Muscle of leg (tissue), 11 donors: ENCODE results near the gene ACADSB. TPM values are rescaled to one million over a fixed set of nuclear protein-coding genes. Genes with fewer than 3 reads are reported as not detected.

Experiments used
- DNase-seq: peaks from one replicate; pipeline ENCODE4 v3.0.0; 2013
- H3K27ac ChIP-seq: one replicate; pipeline ENCODE4 v1.5.1; 2013; ENCODE audit warnings: mild to moderate bottlenecking, low read length, control low read depth
- H3K27me3 ChIP-seq: one replicate; pipeline ENCODE4 v1.6.1; 2013; ENCODE audit warnings: low read length; ENCODE audit not compliant: control insufficient read depth, insufficient read depth
- H3K36me3 ChIP-seq: one replicate; pipeline ENCODE4 v1.6.1; 2013; ENCODE audit warnings: low read length; ENCODE audit not compliant: control insufficient read depth, insufficient read depth
- H3K4me1 ChIP-seq: one replicate; pipeline ENCODE4 v1.6.1; 2013; ENCODE audit warnings: low read length; ENCODE audit not compliant: control insufficient read depth, insufficient read depth
- H3K4me3 ChIP-seq: one replicate; pipeline ENCODE4 v1.5.1; 2013; ENCODE audit warnings: low read length, control low read depth
- H3K9me3 ChIP-seq: replicated peaks from 2 replicates; pipeline ENCODE4 v1.6.1; 2013; ENCODE audit warnings: low read depth, low read length; ENCODE audit not compliant: control insufficient read depth
- WGBS: methylation state at CpG from one replicate; pipeline ENCODE4 v1.1.5; 2013; ENCODE audit warnings: missing lambda C conversion rate; ENCODE audit not compliant: insufficient coverage; 5-methylcytosine and 5-hydroxymethylcytosine counted together
- polyA plus RNA-seq, 8 donors: library from polyadenylated mRNA; unstranded; fragments of 120-200 nt; gene quantifications; one replicate each; pipeline versions ENCODE4 v1.2.1 to v1.2.3, GENCODE V29; 2013; ENCODE audit warnings: inconsistent platforms in 1 of 8, low replicate concordance in 1 of 8; ENCODE audit not compliant: insufficient read length in 8 of 8, insufficient read depth in 1 of 8
- total RNA-seq: library from RNA; stranded (reverse); fragments of 120-200 nt; gene quantifications from one replicate; pipeline ENCODE4 v1.2.4, GENCODE V29; 2013

ACADSB gene
- total and polyA plus RNA-seq, 9 donors, result 7.6 to 12.8 (median 9.6) TPM

DNA sequence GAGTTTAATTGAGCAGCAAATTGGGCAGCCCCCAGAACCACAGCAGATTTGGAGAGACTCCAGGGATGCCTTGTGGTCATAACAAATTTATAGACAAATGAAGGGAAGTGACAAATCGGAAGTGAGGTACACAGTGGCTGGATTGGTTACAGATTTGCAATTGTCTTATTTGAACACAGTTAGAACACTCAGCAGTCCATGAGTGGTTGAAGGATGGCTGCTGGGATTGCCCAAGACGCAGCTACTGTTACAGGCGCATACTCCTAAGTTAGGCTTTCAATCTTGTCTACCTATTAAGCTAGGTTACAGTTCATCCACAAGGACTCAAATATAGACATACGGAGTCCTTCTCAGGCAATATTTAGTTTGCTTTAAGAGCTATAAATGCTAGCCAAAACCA lies 7.4 kb downstream of the ACADSB start:
- DNase-seq, result no peak
- no peak overlapping the region for H3K27ac ChIP-seq
- no peaks in the 10 kb centered on the region for H3K27me3 ChIP-seq
- 94% methylated on average over 3 of the region's 4 CpGs for WGBS
- no peak overlapping the region for H3K4me3 ChIP-seq
- no peaks in the 10 kb centered on the region for H3K36me3 ChIP-seq
- no peaks in the 10 kb centered on the region for H3K4me1 ChIP-seq
- no peaks in the 10 kb centered on the region for H3K9me3 ChIP-seq

DNA sequence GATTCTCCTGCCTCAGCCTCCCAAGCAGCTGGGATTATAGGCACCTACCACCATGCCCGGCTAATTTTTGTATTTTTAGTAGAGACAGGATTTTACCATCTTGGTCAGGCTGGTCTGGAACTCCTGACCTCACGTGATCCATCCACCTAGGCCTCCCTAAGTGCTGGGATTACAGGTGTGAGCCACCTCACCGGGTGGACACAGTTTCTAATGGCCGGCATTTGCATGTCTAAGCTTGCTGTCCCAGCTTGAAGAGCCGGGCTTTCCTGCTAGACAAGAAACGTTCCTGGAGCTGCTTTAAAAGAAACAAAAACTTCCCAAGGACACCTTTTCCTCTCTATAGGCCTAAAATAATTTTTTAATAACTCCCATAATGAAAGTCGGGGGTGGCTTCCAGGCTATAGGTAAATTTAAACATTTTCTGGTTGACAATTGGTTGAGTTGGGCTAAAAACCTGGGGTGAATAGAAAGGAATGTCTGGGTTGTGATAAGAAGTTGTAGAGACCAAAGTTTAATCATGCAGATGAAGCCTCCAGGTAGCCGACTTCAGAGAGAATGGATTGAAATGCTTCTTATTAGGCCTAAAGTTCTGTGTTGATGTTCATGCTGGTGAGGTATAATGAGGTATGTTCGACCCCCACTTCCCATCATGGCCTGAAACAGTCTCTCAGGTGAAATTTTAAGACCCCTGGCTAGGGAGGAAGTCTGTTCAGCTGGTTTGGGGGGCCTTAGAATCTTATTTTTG lies 8.8 kb downstream of the ACADSB start:
- Histone ChIP-seq H3K4me1 (no peaks in the 10 kb centered on the region), H3K27ac (no peak overlapping the region), H3K27me3 (no peaks in the 10 kb centered on the region), H3K36me3 (no peaks in the 10 kb centered on the region), H3K4me3 (no peak overlapping the region), H3K9me3 (no peaks in the 10 kb centered on the region)
- 70% methylated on average over 4 of the region's 9 CpGs for WGBS
- DNase-seq, result no peak

DNA sequence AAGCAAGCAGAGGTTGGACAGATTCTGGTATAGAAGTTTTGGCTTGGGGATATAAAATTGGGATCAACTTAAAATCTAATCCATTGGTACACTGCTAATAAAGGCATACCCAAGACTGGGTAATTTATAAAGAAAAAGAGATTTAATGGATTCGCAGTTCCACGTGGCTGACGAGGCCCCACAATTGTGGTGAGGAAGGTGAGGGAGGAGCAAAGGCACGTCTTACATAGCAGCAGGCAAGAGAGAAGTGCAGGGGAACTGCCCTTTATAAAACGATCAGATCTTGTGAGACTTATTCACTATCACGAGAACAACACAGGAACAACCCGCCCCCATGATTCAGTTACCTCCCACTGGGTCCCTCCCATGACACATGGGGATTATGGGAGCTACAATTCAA lies 9.7 kb downstream of the ACADSB start:
- Histone ChIP-seq H3K4me1 (no peaks in the 10 kb centered on the region), H3K27me3 (no peaks in the 10 kb centered on the region), H3K4me3 (no peak overlapping the region), H3K36me3 (no peaks in the 10 kb centered on the region), H3K9me3 (no peaks in the 10 kb centered on the region), H3K27ac (no peak overlapping the region)
- DNase-seq, result no peak
- 96% methylated on average over 3 of the region's 7 CpGs for WGBS

DNA sequence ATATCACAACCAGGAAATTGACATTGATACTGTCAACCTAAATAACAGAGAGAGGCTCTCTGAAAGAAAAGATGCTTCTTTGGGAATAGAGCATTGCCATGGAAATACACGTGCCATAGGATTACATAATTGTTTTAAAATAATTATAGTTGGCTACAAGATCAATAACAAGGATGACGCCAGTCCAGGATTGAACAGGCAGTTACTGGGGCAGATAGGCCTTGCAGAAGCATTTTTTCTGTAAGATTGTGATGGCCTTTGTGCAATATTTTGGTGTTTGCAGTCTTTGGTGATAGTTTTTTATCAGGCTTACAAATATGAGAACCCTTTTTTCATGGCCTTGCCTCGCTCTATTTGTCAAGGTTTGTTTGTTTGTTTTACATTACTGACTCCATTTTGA lies 10.5 kb downstream of the ACADSB start:
- H3K4me1 ChIP-seq, result no peaks in the 10 kb centered on the region
- no peaks in the 10 kb centered on the region for H3K27me3 ChIP-seq
- no peak for DNase-seq
- no peaks in the 10 kb centered on the region for H3K9me3 ChIP-seq
- no peaks in the 10 kb centered on the region for H3K36me3 ChIP-seq
- no peak overlapping the region for H3K27ac ChIP-seq
- WGBS, result no CpG with 5 or more reads among the region's 3 CpGs
- H3K4me3 ChIP-seq, result no peak overlapping the region

DNA sequence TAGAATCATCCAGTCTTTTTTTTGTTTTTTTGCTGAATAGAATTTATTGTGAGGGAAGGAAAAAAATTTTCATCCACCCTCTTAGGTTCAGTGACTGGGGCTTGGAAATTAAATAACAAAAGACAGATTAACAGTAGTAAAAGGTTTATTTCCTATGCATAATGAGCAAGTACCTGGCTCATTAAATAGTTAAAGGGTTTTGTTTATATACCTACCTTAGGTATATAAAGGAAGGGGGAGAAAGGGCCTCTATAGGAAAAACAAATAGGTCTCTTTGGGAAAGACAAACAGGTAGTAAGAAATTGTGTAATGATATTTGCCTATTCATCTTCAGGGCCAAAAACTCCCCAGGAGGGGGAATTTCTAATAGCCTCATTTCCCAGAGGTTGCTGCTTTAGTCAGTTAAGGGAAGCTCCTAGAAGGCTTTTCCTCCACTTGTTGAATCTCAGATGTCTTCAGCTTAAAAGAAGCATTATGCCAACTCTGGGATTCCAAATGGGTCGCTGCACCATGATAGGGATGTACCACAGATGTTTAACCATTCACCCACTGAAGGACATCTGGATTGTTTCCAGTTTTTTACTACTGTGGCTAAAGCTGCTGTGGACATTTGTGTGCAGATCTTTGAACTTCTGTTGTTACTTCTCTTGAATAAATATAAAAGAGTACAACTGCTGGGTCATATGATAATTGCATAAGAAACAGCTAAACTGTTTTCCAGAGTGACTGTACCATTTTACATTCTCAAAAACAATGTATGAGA lies 11.3 kb downstream of the ACADSB start:
- no peaks in the 10 kb centered on the region for H3K36me3 ChIP-seq
- H3K9me3 ChIP-seq, result no peaks in the 10 kb centered on the region
- no CpG with 5 or more reads among the region's 1 CpG for WGBS
- no peak for DNase-seq
- no peaks in the 10 kb centered on the region for H3K27me3 ChIP-seq
- H3K4me3 ChIP-seq, result no peak overlapping the region
- H3K4me1 ChIP-seq, result no peaks in the 10 kb centered on the region
- H3K27ac ChIP-seq, result no peak overlapping the region

DNA sequence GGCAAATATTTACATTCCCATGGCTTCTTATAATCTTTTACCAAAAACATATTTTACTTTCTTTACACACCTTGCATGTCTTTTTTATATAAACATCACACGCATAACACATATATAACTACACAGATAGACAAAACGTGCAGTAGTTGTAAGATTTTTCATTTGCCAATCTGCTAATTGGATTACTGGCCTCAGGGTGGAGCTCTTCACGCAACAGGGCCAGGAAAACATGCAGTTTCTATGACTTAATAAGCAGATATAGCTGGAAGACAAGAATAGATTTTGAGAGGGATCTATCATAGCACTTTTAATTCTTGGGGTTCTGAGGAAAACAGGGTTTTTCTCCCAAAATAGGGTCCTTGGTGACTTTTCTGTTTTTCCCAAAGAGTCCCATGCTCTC lies 12.7 kb downstream of the ACADSB start:
- H3K27ac ChIP-seq, result no peak overlapping the region
- no peak overlapping the region for H3K4me3 ChIP-seq
- no peaks in the 10 kb centered on the region for H3K27me3 ChIP-seq
- no peaks in the 10 kb centered on the region for H3K36me3 ChIP-seq
- WGBS, result no CpG with 5 or more reads among the region's 3 CpGs
- no peak for DNase-seq
- no peaks in the 10 kb centered on the region for H3K4me1 ChIP-seq
- no peaks in the 10 kb centered on the region for H3K9me3 ChIP-seq

DNA sequence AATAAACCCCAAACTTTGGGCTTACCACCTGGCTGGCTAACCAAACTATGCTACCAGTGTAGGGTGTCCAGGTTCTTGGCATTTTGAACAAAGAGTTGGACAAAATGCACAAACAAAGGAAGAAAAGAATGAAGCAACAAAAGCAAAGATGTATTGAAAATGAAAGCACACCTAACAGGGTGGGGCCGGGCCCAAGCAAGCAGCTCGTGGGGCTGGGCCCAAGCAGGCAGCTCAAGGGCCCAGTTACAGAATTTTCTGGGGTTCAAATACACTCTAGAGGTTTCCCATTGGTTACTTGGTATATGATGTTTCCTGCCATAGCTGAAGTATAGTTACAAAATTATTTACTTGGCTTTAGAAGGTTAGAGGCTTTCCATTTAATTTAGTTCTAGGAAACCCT lies 15.7 kb downstream of the ACADSB start:
- Histone ChIP-seq H3K9me3 (no peaks in the 10 kb centered on the region), H3K27ac (no peak overlapping the region), H3K4me1 (no peaks in the 10 kb centered on the region), H3K27me3 (no peaks in the 10 kb centered on the region), H3K4me3 (no peak overlapping the region), H3K36me3 (no peaks in the 10 kb centered on the region)
- WGBS, result 88% methylated on average over 2 of the region's 2 CpGs
- no peak for DNase-seq

DNA sequence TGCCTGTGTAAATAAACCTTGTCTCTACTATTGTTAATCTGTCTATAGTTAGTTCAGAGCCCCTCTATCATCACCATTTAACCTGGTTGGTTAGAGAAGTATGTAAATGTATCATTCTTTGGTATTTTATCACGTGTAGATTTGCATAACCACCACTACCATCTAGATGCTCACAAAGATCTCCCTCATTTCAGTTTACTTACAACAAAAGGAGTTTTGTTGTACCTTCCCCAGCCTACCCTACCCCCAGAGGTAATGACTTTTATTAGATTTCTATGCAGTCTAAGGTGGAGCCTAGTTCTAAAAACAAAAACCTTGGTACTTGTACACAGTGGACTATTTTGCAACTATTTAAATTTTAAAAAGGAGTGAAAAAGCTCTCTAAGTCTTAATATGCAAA lies 17.5 kb downstream of the ACADSB start:
- WGBS, result no CpG with 5 or more reads among the region's 1 CpG
- Histone ChIP-seq H3K27me3 (no peaks in the 10 kb centered on the region), H3K9me3 (no peaks in the 10 kb centered on the region), H3K4me1 (no peaks in the 10 kb centered on the region), H3K36me3 (no peaks in the 10 kb centered on the region), H3K4me3 (no peak overlapping the region), H3K27ac (no peak overlapping the region)
- no peak for DNase-seq

DNA sequence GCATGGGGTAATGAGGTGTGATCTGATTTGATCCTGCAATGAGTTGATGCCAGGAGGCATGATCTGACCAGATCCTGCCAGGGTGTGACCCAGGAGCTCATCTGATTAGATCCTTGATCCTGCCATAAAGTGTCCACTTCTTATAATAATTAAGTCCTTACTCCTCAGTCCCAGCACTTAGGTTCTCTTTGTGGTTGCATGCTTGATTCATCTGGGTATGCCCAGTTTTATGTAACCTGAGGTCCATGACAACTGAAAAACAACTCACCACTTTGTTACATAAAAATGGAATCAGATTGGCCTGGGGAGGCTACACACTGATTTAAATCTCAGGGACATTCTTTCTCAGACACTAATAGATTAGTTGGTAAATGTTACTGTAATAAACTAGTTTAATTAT lies 19.1 kb downstream of the ACADSB start:
- H3K4me1 ChIP-seq, result no peaks in the 10 kb centered on the region
- no peaks in the 10 kb centered on the region for H3K9me3 ChIP-seq
- H3K27me3 ChIP-seq, result no peaks in the 10 kb centered on the region
- no peak for DNase-seq
- no peak overlapping the region for H3K27ac ChIP-seq
- H3K4me3 ChIP-seq, result no peak overlapping the region
- H3K36me3 ChIP-seq, result no peaks in the 10 kb centered on the region

DNA sequence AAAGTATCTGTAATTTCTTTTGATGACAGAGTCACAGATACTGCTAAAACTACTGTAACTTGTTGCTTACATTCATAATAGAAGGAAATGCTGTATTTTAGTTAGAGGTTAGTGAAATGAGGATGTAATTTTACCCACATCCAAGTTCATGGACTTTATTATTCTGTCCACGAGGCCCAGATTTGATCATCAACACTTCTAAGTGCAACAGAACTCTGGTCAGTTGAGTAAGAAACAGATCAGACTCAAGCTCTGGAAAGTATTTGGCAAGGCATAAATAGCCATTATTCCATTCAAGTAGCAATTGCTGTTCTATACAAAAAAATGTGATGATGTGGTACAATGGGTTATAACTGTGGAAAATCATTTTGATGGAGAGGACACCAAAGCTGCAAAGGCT lies 22.3 kb downstream of the ACADSB start:
- H3K27ac ChIP-seq, result no peak overlapping the region
- no peaks in the 10 kb centered on the region for H3K27me3 ChIP-seq
- no peaks in the 10 kb centered on the region for H3K9me3 ChIP-seq
- H3K4me3 ChIP-seq, result no peak overlapping the region
- peaks cover 7% of the 10 kb centered on the region for H3K36me3 ChIP-seq
- peak; percentile 4 for DNase-seq
- WGBS, result no CpG with 5 or more reads among the region's 1 CpG
- no peaks in the 10 kb centered on the region for H3K4me1 ChIP-seq
